IMR-90 (cell line): Measurements from ENCODE around the gene KIAA0825. TPM values are rescaled to one million over a fixed set of nuclear protein-coding genes. Genes with fewer than 3 reads are reported as not detected.

Experiments used
- ATAC-seq: fragments of 200-7000 bp; cut with Tn5 transposase; 2 replicates; pipeline ENCODE4 v1.9.1; 2020; ENCODE audit warnings: low read depth, mild to moderate bottlenecking, moderate library complexity
- BruUV-seq: library from RNA; stranded (reverse); fragments of 400-500 nt; replicated peaks from 2 replicates; lab custom pipeline; 2021; lab: Mats Ljungman, UMichigan
- CTCF ChIA-PET: fragments of 300-600 bp; formaldehyde crosslinking; extraction: SDS; loops from one replicate; lab custom pipeline; 2021; ENCODE audit warnings: antibody characterized with exemption; lab: Yijun Ruan, JAX
- POLR2A ChIA-PET: fragments of 300-600 bp; sonication (Branson Sonifier 250); formaldehyde crosslinking; loops from one replicate; lab custom pipeline; 2022; ENCODE audit warnings: antibody characterized with exemption; ENCODE audit not compliant: unreplicated experiment; lab: Charles Lee
- DNase-seq: peaks from one replicate; pipeline ENCODE4 v3.0.0; 2013
- H2AFZ ChIP-seq: replicated peaks from 2 replicates; pipeline ENCODE3; 2013; ENCODE audit warnings: low read length, mild to moderate bottlenecking; ENCODE audit not compliant: poor library complexity
- H2AK5ac ChIP-seq: 2 replicates; pipeline ENCODE4 v1.6.1; 2013; ENCODE audit warnings: low read depth, low read length, inconsistent platforms
- H2AK9ac ChIP-seq: replicated peaks from 2 replicates; pipeline ENCODE3; 2013; ENCODE audit warnings: mild to moderate bottlenecking, low read depth, low read length, moderate library complexity; ENCODE audit not compliant: poor library complexity
- H2BK120ac ChIP-seq: 2 replicates; pipeline ENCODE4 v1.6.1; 2013; ENCODE audit warnings: low read depth, low read length, inconsistent platforms
- H2BK15ac ChIP-seq: 3 replicates; pipeline ENCODE4 v1.6.1; 2013; ENCODE audit warnings: low read depth, low read length, inconsistent platforms
- H2BK20ac ChIP-seq: 2 replicates; pipeline ENCODE4 v1.6.1; 2013; ENCODE audit warnings: low read depth, mild to moderate bottlenecking, inconsistent platforms, low read length, moderate library complexity
- H2BK5ac ChIP-seq: 2 replicates; pipeline ENCODE4 v1.6.1; 2013; ENCODE audit warnings: mild to moderate bottlenecking, low read depth, low read length, inconsistent platforms; ENCODE audit not compliant: poor library complexity, severe bottlenecking
- H3K14ac ChIP-seq: replicated peaks from 2 replicates; pipeline ENCODE4 v1.6.1; 2013; ENCODE audit warnings: low read depth, low read length, inconsistent platforms
- H3K18ac ChIP-seq: 2 replicates; pipeline ENCODE4 v1.6.1; 2013; ENCODE audit warnings: low read depth, low read length, control low read depth
- H3K23ac ChIP-seq: 2 replicates; pipeline ENCODE4 v1.6.1; 2013; ENCODE audit warnings: low read depth, low read length, inconsistent platforms
- H3K27ac ChIP-seq: 2 replicates; pipeline ENCODE4 v1.5.1; 2013; ENCODE audit warnings: mild to moderate bottlenecking, control low read depth, low read length; ENCODE audit not compliant: insufficient read depth
- H3K27me3 ChIP-seq: 2 replicates; pipeline ENCODE4 v1.6.1; 2013; ENCODE audit warnings: low read length; ENCODE audit not compliant: control insufficient read depth, insufficient read depth
- H3K36me3 ChIP-seq: 2 replicates; pipeline ENCODE4 v1.6.1; 2013; ENCODE audit warnings: low read length, mixed read lengths; ENCODE audit not compliant: control insufficient read depth, insufficient read depth
- H3K4ac ChIP-seq: 2 replicates; pipeline ENCODE4 v1.6.1; 2013; ENCODE audit warnings: low read depth, low read length, inconsistent platforms
- H3K4me1 ChIP-seq: 2 replicates; pipeline ENCODE4 v1.6.1; 2013; ENCODE audit warnings: low read length, mixed read lengths; ENCODE audit not compliant: control insufficient read depth, insufficient read depth
- H3K4me2 ChIP-seq: 2 replicates; pipeline ENCODE4 v1.6.1; 2013; ENCODE audit warnings: low read depth, mild to moderate bottlenecking, control low read depth, low read length, moderate library complexity
- H3K4me3 ChIP-seq: 2 replicates; pipeline ENCODE4 v1.5.1; 2013; ENCODE audit warnings: low read depth, mild to moderate bottlenecking, control low read depth, low read length, moderate library complexity; ENCODE audit not compliant: insufficient read depth
- H3K56ac ChIP-seq: 2 replicates; pipeline ENCODE4 v1.6.1; 2013; ENCODE audit warnings: low read length, inconsistent platforms; ENCODE audit not compliant: insufficient read depth; ENCODE audit errors: extremely low read depth
- H3K79me1 ChIP-seq, 2 experiments: 2 replicates each; pipeline ENCODE4 v1.6.1; 2013; ENCODE audit warnings: low read length in 2 of 2, inconsistent platforms in 1 of 2, low read depth in 1 of 2
- H3K9ac ChIP-seq: 2 replicates; pipeline ENCODE4 v1.6.1; 2013; ENCODE audit warnings: low read depth, low read length, control low read depth
- H3K9me1 ChIP-seq: 2 replicates; pipeline ENCODE4 v1.6.1; 2013; ENCODE audit warnings: low read length, inconsistent platforms; ENCODE audit not compliant: insufficient read depth
- H3K9me3 ChIP-seq: 2 replicates; pipeline ENCODE4 v1.6.1; 2013; ENCODE audit warnings: low read length; ENCODE audit not compliant: control insufficient read depth, insufficient read depth
- H4K20me1 ChIP-seq: 2 replicates; pipeline ENCODE4 v1.6.1; 2013; ENCODE audit warnings: low read length, inconsistent platforms; ENCODE audit not compliant: insufficient read depth
- H4K5ac ChIP-seq: 2 replicates; pipeline ENCODE4 v1.6.1; 2013; ENCODE audit warnings: mild to moderate bottlenecking, low read depth, low read length, control low read depth
- H4K8ac ChIP-seq, 2 experiments: 2 replicates each; pipeline ENCODE4 v1.6.1; 2013; ENCODE audit warnings: low read depth in 2 of 2, low read length in 2 of 2, control low read depth in 1 of 2, inconsistent platforms in 1 of 2
- H4K91ac ChIP-seq: 2 replicates; pipeline ENCODE4 v1.6.1; 2013; ENCODE audit warnings: low read depth, low read length, inconsistent platforms; ENCODE audit not compliant: insufficient read depth
- CEBPB ChIP-seq: IDR thresholded peaks from 2 replicates; pipeline ENCODE4 v1.6.1; 2012; ENCODE audit warnings: low read depth, low read length, improper control_type of control experiment
- RAD21 ChIP-seq: IDR thresholded peaks from 2 replicates; pipeline ENCODE4 v1.6.1; 2012; ENCODE audit warnings: low read length, improper control_type of control experiment
- RFX5 ChIP-seq: IDR thresholded peaks from 2 replicates; pipeline ENCODE4 v1.8.0; 2012; ENCODE audit warnings: low read depth, mild to moderate bottlenecking, low read length, moderate library complexity
- WGBS, 2 experiments: methylation state at CpG; one replicate each; pipeline versions ENCODE4 v1.1.5 to v1.1.7; 2013; ENCODE audit warnings: missing lambda C conversion rate in 2 of 2; ENCODE audit not compliant: insufficient read length in 1 of 2; ENCODE audit errors: extremely low coverage in 2 of 2; 5-methylcytosine and 5-hydroxymethylcytosine counted together
- dilution Hi-C: fragments of 300-500 bp; cut with HindIII; formaldehyde crosslinking; loops from one replicate; pipeline ENCODE4 v1.14.3; 2018; ENCODE audit warnings: low sequenced_read_pairs; ENCODE audit not compliant: unreplicated experiment
- in situ Hi-C: fragments of 300-500 bp; cut with MboI; formaldehyde crosslinking; loops from 3 replicates; pipeline ENCODE4 v1.14.3; 2019; ENCODE audit warnings: low sequenced_read_pairs, inconsistent platforms, mixed read lengths
- intact Hi-C: fragments of 100-400 bp; cut with micrococcal nuclease; formaldehyde crosslinking; loops from 2 replicates; pipeline ENCODE4 v1.10.0; 2022
- polyA plus RNA-seq, 3 experiments: library from polyadenylated mRNA; depleted of rRNA; stranded (reverse); fragments of >200 nt; gene quantifications; 2 replicates each; pipeline ENCODE4 v1.2.3, GENCODE V29; 2012; ENCODE audit warnings: low replicate concordance in 1 of 3
- total RNA-seq: library from RNA; depleted of rRNA; stranded (reverse); fragments of >200 nt; gene quantifications from 2 replicates; pipeline ENCODE4 v1.2.3, GENCODE V29; 2012

The KIAA0825 gene
- total and polyA plus RNA-seq, 2 of the 4 experiments (the other 2 are of a cell fraction), result 0.46 to 1.8 TPM

- H4K91ac ChIP-seq, result no peak overlapping the region
- in situ Hi-C loops, result no loop called here
- H3K4me2 ChIP-seq, result no peak overlapping the region
- H3K9ac ChIP-seq, result no peak overlapping the region
- TF ChIP-seq RFX5 (no peak), CEBPB (no peak), RAD21 (no peak)
- no peak for DNase-seq
- no peaks in the 10 kb centered on the region for H3K4me1 ChIP-seq
- ChIA-PET POLR2A (no interaction called here), CTCF (no interaction called here)
- H2BK5ac ChIP-seq, result no peak overlapping the region
- H4K8ac ChIP-seq, result no peak overlapping the region
- H3K9me1 ChIP-seq, result no peaks in the 10 kb centered on the region
- no peaks in the 10 kb centered on the region for H3K79me1 ChIP-seq
- H3K9me3 ChIP-seq, result no peaks in the 10 kb centered on the region
- H3K4me3 ChIP-seq, result no peak overlapping the region
- no peak overlapping the region for H3K27ac ChIP-seq
- no peak overlapping the region for H3K4ac ChIP-seq
- H3K18ac ChIP-seq, result no peak overlapping the region
- H3K56ac ChIP-seq, result no peak overlapping the region
- intact Hi-C loops, result no loop called here
- no peak overlapping the region for H2AFZ ChIP-seq
- BruUV-seq, result no TSS peak
- no peaks in the 10 kb centered on the region for H3K27me3 ChIP-seq
- H2AK5ac ChIP-seq, result no peak overlapping the region
- no peak overlapping the region for H2BK15ac ChIP-seq
- H2BK20ac ChIP-seq, result no peak overlapping the region
- dilution Hi-C loops, result no loop called here
- no peak overlapping the region for H3K14ac ChIP-seq
- no peaks in the 10 kb centered on the region for H4K20me1 ChIP-seq
- H2AK9ac ChIP-seq, result no peak overlapping the region
- no peak overlapping the region for H4K5ac ChIP-seq
- no peak overlapping the region for H2BK120ac ChIP-seq
- H3K23ac ChIP-seq, result no peak overlapping the region
- ATAC-seq, result no peak
- H3K36me3 ChIP-seq, result no peaks in the 10 kb centered on the region
- WGBS, 2 experiments, result no CpG with 5 or more reads among the region's 1 CpG
Measured at GRCh38 chr5:94361161-94361560, 257.2 kb downstream of the KIAA0825 start.
